ENCODE measurements around the gene DUSP6.

DUSP6 gene

DNA sequence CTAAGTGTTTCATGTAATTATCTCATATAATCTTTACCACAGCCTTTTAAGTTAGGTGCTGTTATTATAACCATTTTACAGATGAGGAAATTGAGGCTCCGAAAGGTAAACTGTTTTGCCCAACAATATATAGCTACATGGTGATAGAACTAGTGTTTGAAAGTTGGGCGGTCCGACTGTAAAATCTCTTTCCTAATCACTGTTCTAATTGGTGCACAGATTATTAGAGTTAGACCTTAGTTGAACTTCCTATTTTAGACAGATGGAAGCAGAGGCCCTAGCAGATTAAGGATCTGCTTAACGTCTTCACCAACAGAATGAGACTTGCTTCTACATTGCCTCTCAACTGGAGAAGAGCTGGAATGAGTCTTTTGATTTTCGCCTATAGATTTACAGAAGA is 30.0 kb upstream of the DUSP6 start:
- Mint-ChIP-seq H3K4me3 (no peak overlapping the region), H3K9me3 (no peaks in the 10 kb centered on the region), H3K27me3 (no peaks in the 10 kb centered on the region), H3K4me1 (no peaks in the 10 kb centered on the region), H3K36me3 (no peaks in the 10 kb centered on the region), H3K27ac (no peak overlapping the region)

DNA sequence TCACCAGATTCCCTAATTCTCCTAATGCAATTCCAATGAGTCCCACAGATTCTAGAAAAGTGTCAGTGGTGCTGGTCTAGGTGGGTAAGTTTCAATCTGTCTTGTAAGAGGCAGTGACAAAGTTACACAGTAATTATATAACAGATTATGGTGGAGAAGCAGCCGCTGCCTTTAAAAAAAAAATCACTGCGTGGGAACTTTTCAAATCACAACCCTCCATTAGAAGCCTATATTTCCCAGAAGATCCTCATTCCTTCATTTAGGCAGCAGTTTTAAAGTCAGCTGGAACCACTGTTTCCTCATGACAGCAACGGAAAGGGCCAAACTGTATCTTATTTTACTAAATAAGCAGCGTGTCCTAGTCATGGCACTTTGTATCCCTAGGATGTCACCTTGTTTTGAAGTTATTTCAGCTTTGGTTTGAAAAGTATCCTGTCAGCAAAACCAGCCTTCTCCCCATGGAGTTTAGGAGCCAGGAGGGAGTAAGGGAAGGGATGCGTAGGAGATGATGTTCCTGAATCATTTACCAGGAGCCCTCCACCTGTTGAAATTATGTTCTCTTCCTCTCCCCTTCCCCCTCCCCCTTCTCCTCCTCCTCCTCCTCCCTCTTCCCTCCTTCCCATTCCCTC is 27.7 kb upstream of the DUSP6 start:
- Mint-ChIP-seq H3K4me3 (no peak overlapping the region), H3K4me1 (peaks cover 6% of the 10 kb centered on the region), H3K9me3 (no peaks in the 10 kb centered on the region), H3K27me3 (no peaks in the 10 kb centered on the region), H3K27ac (no peak overlapping the region), H3K36me3 (no peaks in the 10 kb centered on the region)

- no peaks in the 10 kb centered on the region for H3K9me3 Mint-ChIP-seq
- H3K4me1 Mint-ChIP-seq = peaks cover 6% of the 10 kb centered on the region
- H3K27me3 Mint-ChIP-seq = no peaks in the 10 kb centered on the region
- H3K27ac Mint-ChIP-seq = no peak overlapping the region
- no peak overlapping the region for H3K4me3 Mint-ChIP-seq
- no peaks in the 10 kb centered on the region for H3K36me3 Mint-ChIP-seq
These were observed 27.0 kb upstream of the DUSP6 start for GRCh38 chr12:89379148-89379838.

DNA sequence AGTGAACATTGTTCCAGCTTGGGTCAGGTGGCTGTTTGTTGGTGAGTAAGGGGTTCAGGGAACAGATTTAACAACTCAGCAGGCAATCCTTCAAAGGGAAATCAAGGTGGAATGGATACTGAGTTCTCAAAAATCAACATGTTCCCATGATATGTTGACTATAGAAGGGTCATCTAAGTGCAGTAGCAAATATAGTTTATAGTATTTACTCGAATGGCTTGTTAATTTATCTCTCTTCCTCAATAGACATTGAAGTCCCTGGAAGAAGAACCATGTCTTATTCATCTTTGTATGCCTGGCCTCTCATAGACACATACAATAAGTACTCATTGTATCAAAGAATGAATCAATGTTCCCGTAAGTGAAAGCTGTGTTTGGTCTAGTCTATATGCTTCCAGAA is 24.5 kb upstream of the DUSP6 start:
- Mint-ChIP-seq H3K27me3 (no peaks in the 10 kb centered on the region), H3K4me3 (no peak overlapping the region), H3K27ac (no peak overlapping the region), H3K36me3 (no peaks in the 10 kb centered on the region), H3K9me3 (no peaks in the 10 kb centered on the region), H3K4me1 (peaks cover 6% of the 10 kb centered on the region)

GRCh38 chr12:89376202-89376529 is 23.9 kb upstream of the DUSP6 start:
- H3K27me3 Mint-ChIP-seq = no peaks in the 10 kb centered on the region
- H3K9me3 Mint-ChIP-seq = no peaks in the 10 kb centered on the region
- peaks cover 6% of the 10 kb centered on the region for H3K4me1 Mint-ChIP-seq
- no peak overlapping the region for H3K27ac Mint-ChIP-seq
- H3K36me3 Mint-ChIP-seq = no peaks in the 10 kb centered on the region
- H3K4me3 Mint-ChIP-seq = no peak overlapping the region

- Mint-ChIP-seq H3K27ac (no peak overlapping the region), H3K27me3 (no peaks in the 10 kb centered on the region), H3K36me3 (no peaks in the 10 kb centered on the region), H3K4me1 (peaks cover 11% of the 10 kb centered on the region), H3K9me3 (no peaks in the 10 kb centered on the region), H3K4me3 (no peak overlapping the region)
These were observed 21.7 kb upstream of the DUSP6 start for GRCh38 chr12:89373763-89374572.

- no peaks in the 10 kb centered on the region for H3K36me3 Mint-ChIP-seq
- no peaks in the 10 kb centered on the region for H3K9me3 Mint-ChIP-seq
- H3K27ac Mint-ChIP-seq = no peak overlapping the region
These were observed 20.5 kb upstream of the DUSP6 start for GRCh38 chr12:89372584-89373370.

GRCh38 chr12:89370850-89371249 is 18.5 kb upstream of the DUSP6 start:
- H3K27me3 Mint-ChIP-seq = no peaks in the 10 kb centered on the region
- no peak overlapping the region for H3K27ac Mint-ChIP-seq
- no peaks in the 10 kb centered on the region for H3K36me3 Mint-ChIP-seq
- peaks cover 7% of the 10 kb centered on the region for H3K4me1 Mint-ChIP-seq
- no peaks in the 10 kb centered on the region for H3K9me3 Mint-ChIP-seq
- H3K4me3 Mint-ChIP-seq = no peak overlapping the region

More at GRCh38 chr12:89372584-89373370, 20.5 kb upstream of the DUSP6 start:
- Mint-ChIP-seq H3K4me3 (no peak overlapping the region), H3K4me1 (peaks cover 11% of the 10 kb centered on the region), H3K27me3 (no peaks in the 10 kb centered on the region)

GRCh38 chr12:89370421-89370831 is 18.1 kb upstream of the DUSP6 start:
- Mint-ChIP-seq H3K4me3 (no peak overlapping the region), H3K27ac (no peak overlapping the region), H3K27me3 (no peaks in the 10 kb centered on the region), H3K9me3 (no peaks in the 10 kb centered on the region), H3K36me3 (no peaks in the 10 kb centered on the region), H3K4me1 (peaks cover 5% of the 10 kb centered on the region)

DNA sequence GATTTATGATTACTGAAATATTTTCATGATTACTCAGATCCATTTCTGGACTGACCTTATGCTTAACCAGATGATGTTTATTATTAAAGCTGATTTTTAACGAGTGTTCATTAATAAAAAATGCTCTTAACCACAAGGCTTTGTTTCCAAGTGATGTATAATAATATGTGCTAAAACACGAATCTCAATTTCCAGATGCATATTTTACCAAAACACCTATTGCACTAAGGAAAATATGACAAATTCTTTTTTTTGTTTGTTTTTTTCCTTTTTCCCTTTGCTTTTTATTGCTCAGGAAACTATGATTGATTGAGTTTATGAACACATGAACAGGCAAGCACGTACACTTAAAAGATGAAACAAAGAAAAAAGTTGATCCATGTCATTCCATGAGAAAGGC is 16.9 kb upstream of the DUSP6 start:
- Mint-ChIP-seq H3K36me3 (no peaks in the 10 kb centered on the region), H3K27me3 (no peaks in the 10 kb centered on the region), H3K27ac (no peak overlapping the region), H3K4me3 (no peak overlapping the region), H3K4me1 (peaks cover 5% of the 10 kb centered on the region), H3K9me3 (no peaks in the 10 kb centered on the region)

GRCh38 chr12:89368391-89368790 is 16.1 kb upstream of the DUSP6 start:
- Mint-ChIP-seq H3K9me3 (no peaks in the 10 kb centered on the region), H3K4me3 (no peak overlapping the region), H3K27ac (no peak overlapping the region), H3K4me1 (peaks cover 5% of the 10 kb centered on the region), H3K27me3 (no peaks in the 10 kb centered on the region), H3K36me3 (no peaks in the 10 kb centered on the region)

GRCh38 chr12:89366676-89367364 is 14.5 kb upstream of the DUSP6 start:
- H3K4me3 Mint-ChIP-seq = no peak overlapping the region
- H3K27me3 Mint-ChIP-seq = no peaks in the 10 kb centered on the region
- H3K4me1 Mint-ChIP-seq = peaks cover 5% of the 10 kb centered on the region
- no peaks in the 10 kb centered on the region for H3K9me3 Mint-ChIP-seq
- no peaks in the 10 kb centered on the region for H3K36me3 Mint-ChIP-seq
- H3K27ac Mint-ChIP-seq = no peak overlapping the region

- Mint-ChIP-seq H3K27ac (no peak overlapping the region), H3K4me1 (no peaks in the 10 kb centered on the region), H3K27me3 (peaks cover 2% of the 10 kb centered on the region), H3K9me3 (no peaks in the 10 kb centered on the region), H3K36me3 (no peaks in the 10 kb centered on the region), H3K4me3 (no peak overlapping the region)
These were observed 12.3 kb upstream of the DUSP6 start for GRCh38 chr12:89364631-89365030.

- Mint-ChIP-seq H3K4me3 (no peak overlapping the region), H3K27me3 (peaks cover 2% of the 10 kb centered on the region), H3K36me3 (no peaks in the 10 kb centered on the region), H3K9me3 (no peaks in the 10 kb centered on the region), H3K27ac (no peak overlapping the region), H3K4me1 (no peaks in the 10 kb centered on the region)
These were observed 11.8 kb upstream of the DUSP6 start for GRCh38 chr12:89364058-89364457.

DNA sequence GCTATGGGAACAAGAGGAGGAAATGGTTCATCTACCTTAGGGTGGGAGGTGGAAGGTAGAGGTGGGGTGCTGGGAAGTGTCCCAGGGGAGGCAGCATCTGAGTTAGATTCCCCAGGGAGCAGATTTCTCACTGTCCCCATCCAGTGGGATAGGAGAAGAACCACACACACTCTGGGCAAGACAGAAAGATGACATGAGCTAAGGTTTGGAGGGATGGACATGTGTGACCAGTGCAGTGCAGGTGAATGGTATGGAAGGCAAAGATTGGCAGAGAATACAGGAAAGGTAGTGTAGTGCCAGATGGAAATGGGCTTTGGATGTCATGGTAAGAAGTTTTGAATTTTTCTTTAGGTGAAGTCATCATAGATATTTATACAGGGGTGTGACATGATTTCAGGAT is 11.3 kb upstream of the DUSP6 start:
- H3K36me3 Mint-ChIP-seq = no peaks in the 10 kb centered on the region
- H3K27ac Mint-ChIP-seq = no peak overlapping the region
- no peaks in the 10 kb centered on the region for H3K9me3 Mint-ChIP-seq
- H3K4me3 Mint-ChIP-seq = no peak overlapping the region
- peaks cover 2% of the 10 kb centered on the region for H3K27me3 Mint-ChIP-seq
- no peaks in the 10 kb centered on the region for H3K4me1 Mint-ChIP-seq
